ENCODE measurements around the gene ZNF280D. TPM values are rescaled to one million over a fixed set of nuclear protein-coding genes. Genes with fewer than 3 reads are reported as not detected.
"Not testable (repeated sequence)": the region's sequence is repeated elsewhere in the genome, so short reads cannot be mapped to it uniquely, and the experiment has no call there.

The ZNF280D gene
- total and polyA plus RNA-seq, 2 of the 13 experiments (the other 11 are each of a cell fraction or from before 2014, with no cell fraction given) = 7.1 to 11.9 TPM

- H3K27me3 ChIP-seq (ENCODE audit: control insufficient read depth in 1 of 2, insufficient read depth in 2 of 2, low read length in 2 of 2); POLR2A ChIA-PET; H3K9ac ChIP-seq (ENCODE audit: insufficient read depth, low read depth, low read length); H4K20me1 ChIP-seq (ENCODE audit: insufficient read depth, low read length); H3K9me3 ChIP-seq (ENCODE audit: low read length); CTCF ChIA-PET (ENCODE audit: low intra/inter-chr PET ratio, low total read pairs); H3K4me3 ChIP-seq (replicated peaks in 1 of 3; ENCODE audit: insufficient read depth in 1 of 3, low read depth in 2 of 3, low read length in 3 of 3); FAIRE-seq; H3K4me2 ChIP-seq (ENCODE audit: low read depth, low read length); H3K27ac ChIP-seq (ENCODE audit: extremely low read length, insufficient read depth, low read length); H3K36me3 ChIP-seq (replicated peaks in 1 of 2; ENCODE audit: control insufficient read depth in 1 of 2, insufficient read depth in 2 of 2, low read length in 2 of 2); intact Hi-C loops (cut with micrococcal nuclease; ENCODE audit: unreplicated experiment); H3K79me2 ChIP-seq (ENCODE audit: insufficient read depth, low read length); ATAC-seq; BruUV-seq (replicated peaks); H2AFZ ChIP-seq (ENCODE audit: low read length); DNase-seq (ENCODE audit: low spot score); in situ Hi-C loops (cut with HindIII; ENCODE audit: extremely low pct_ligation_motif_present, low pct_unique_long_range_greater_than_20kb): not testable (repeated sequence)
- H3K4me1 ChIP-seq (ENCODE audit: insufficient read depth, low read length) = 0 out of 2 replicates have a peak, but pooled peaks cover 11% of the 10 kb centered on the region
- TF ChIP-seq NFYC (CRISPR knock-in tag; IDR thresholded peaks at IDR 0.05) (0 out of 2 replicates have a peak, but pooled peaks have one; percentile 18), NFYB (CRISPR knock-in tag; IDR thresholded peaks at IDR 0.05) (peak; percentile 41)
- WGBS (ENCODE audit: low lambda C conversion rate) = 65% methylated on average over 11 of the region's 12 CpGs
Measured at GRCh38 chr15:56780102-56780725, 46.9 kb upstream of the ZNF280D start.

- H3K4me1 ChIP-seq (ENCODE audit: insufficient read depth, low read length) = 0 out of 2 replicates have a peak, but pooled peaks cover 11% of the 10 kb centered on the region
- BruUV-seq (replicated peaks); intact Hi-C loops (cut with micrococcal nuclease; ENCODE audit: unreplicated experiment); FAIRE-seq; in situ Hi-C loops (cut with HindIII; ENCODE audit: extremely low pct_ligation_motif_present, low pct_unique_long_range_greater_than_20kb); H3K79me2 ChIP-seq (ENCODE audit: insufficient read depth, low read length); POLR2A ChIA-PET; H3K9me3 ChIP-seq (ENCODE audit: low read length); ATAC-seq; H4K20me1 ChIP-seq (ENCODE audit: insufficient read depth, low read length); H3K9ac ChIP-seq (ENCODE audit: insufficient read depth, low read depth, low read length); CTCF ChIA-PET (ENCODE audit: low intra/inter-chr PET ratio, low total read pairs); H3K27me3 ChIP-seq (ENCODE audit: control insufficient read depth in 1 of 2, insufficient read depth in 2 of 2, low read length in 2 of 2); H3K27ac ChIP-seq (ENCODE audit: extremely low read length, insufficient read depth, low read length); H2AFZ ChIP-seq (ENCODE audit: low read length); H3K4me2 ChIP-seq (ENCODE audit: low read depth, low read length); DNase-seq (ENCODE audit: low spot score); H3K36me3 ChIP-seq (replicated peaks in 1 of 2; ENCODE audit: control insufficient read depth in 1 of 2, insufficient read depth in 2 of 2, low read length in 2 of 2); H3K4me3 ChIP-seq (replicated peaks in 1 of 3; ENCODE audit: insufficient read depth in 1 of 3, low read depth in 2 of 3, low read length in 3 of 3): not testable (repeated sequence)
- 80% methylated on average over 8 of the region's 25 CpGs for WGBS (ENCODE audit: low lambda C conversion rate)
Measured at GRCh38 chr15:56779449-56779848, 46.1 kb upstream of the ZNF280D start.
